ENCODE measurements around the gene GABARAP.

- TF ChIP-seq CTCF (conservative IDR thresholded peaks at IDR 0.05; ENCODE audit: low read length): no peak
- TF ChIP-seq EZH2phosphoT487 (IDR thresholded peaks at IDR 0.05; ENCODE audit: borderline replicate concordance): no peak
These were observed 16.4 kb downstream of the GABARAP start for GRCh38 chr17:7225711-7226331.
